ENCODE results near the gene FMNL1.

The FMNL1 gene

DNA sequence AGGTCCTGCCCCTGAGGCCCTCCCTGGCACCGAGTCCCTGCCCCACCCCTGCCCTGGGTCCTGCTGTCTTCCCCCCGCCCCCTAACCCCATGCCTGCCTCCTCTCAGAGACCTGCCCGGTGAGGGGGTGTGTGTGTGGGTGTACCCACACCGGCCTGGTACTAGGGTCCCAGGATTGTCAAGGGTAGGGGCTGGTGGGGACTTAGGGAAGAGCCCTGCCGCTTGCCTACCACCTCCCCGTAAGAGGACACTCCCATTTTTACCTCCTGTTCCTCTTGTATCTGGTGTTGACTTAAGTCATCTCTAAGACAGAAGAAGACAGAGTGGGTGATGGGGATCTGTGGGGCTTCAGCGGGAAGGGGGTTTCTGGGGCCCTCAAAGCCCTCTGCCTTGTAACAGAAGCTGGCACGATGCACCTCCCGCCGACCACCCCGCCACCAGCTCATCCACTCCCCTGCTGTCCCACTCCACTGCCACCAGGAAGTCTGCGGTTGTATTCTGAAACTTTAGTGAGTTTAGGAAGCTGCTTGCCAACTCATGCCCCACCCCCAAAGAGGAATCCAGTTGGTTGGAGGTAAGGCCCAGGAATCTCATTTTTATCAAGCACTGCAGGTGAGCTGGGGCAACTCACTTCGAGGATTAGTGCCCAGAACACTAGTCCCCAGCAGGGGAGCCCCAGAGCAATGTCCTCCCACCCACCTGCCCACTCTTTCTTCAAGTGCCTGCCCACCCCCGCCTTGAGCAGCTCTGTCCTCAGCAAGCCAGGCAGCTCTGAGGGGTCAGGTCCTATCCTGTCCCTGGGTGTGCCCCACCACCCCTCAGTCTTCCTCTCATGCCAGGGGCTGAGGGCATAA is 34.7 kb downstream of the FMNL1 start:
- TF ChIP-seq, protein P1, sequence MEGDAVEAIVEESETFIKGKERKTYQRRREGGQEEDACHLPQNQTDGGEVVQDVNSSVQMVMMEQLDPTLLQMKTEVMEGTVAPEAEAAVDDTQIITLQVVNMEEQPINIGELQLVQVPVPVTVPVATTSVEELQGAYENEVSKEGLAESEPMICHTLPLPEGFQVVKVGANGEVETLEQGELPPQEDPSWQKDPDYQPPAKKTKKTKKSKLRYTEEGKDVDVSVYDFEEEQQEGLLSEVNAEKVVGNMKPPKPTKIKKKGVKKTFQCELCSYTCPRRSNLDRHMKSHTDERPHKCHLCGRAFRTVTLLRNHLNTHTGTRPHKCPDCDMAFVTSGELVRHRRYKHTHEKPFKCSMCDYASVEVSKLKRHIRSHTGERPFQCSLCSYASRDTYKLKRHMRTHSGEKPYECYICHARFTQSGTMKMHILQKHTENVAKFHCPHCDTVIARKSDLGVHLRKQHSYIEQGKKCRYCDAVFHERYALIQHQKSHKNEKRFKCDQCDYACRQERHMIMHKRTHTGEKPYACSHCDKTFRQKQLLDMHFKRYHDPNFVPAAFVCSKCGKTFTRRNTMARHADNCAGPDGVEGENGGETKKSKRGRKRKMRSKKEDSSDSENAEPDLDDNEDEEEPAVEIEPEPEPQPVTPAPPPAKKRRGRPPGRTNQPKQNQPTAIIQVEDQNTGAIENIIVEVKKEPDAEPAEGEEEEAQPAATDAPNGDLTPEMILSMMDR (IDR thresholded peaks at IDR 0.05; ENCODE audit: low read depth, low read length) = no peak
- DNase-seq (ENCODE audit: low read depth, low spot score) = no peak
- in situ Hi-C loops (cut with HindIII; ENCODE audit: low sequenced_read_pairs) = no loop called here
- no peak overlapping the region for H3K4me3 ChIP-seq (ENCODE audit: low read depth, low read length)

DNA sequence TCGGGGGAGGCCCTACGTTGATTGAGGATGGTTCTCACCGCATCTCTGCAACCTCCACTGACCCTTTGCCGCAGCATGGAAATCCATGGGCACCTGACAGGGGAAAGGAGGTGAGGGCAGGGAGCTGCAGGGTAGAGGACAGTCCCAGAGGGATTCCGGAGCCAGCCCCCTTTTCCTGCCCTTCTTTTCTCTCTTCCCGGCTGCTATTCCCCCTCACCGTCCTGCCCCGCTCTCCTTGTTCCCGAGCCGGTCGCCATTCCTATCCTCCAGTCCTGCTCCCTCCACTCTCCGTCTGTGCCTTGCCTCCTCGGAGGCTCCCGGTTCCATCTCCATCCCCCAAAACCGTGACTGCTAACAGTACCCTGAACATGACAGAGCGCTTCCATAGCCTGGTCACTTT is 35.4 kb downstream of the FMNL1 start:
- DNase-seq (ENCODE audit: low read depth, low spot score) = no peak
- TF ChIP-seq, protein P1 (IDR thresholded peaks at IDR 0.05; ENCODE audit: low read depth, low read length) = no peak
- in situ Hi-C loops (cut with HindIII; ENCODE audit: low sequenced_read_pairs) = no loop called here
- H3K4me3 ChIP-seq (ENCODE audit: low read depth, low read length) = no peak overlapping the region

DNA sequence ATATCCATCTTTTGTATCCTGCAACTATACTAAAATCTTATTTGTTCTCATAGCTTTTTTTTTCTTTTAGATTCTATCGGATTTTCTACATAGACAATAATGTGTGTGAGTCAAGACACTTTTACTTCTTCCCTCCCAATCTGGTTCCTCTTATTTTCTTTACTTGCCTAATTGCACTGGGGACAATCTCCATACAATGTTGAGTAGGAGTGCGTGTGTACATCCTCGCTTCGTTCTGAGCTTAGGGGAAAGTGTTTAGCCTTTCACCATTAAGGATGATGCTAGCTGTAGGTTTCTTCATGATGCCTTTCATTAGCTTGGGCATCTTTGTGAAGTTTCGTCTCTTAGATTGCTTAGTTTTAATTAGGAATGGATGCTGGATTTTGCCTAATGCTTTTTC is 37.3 kb downstream of the FMNL1 start:
- in situ Hi-C loops (cut with HindIII; ENCODE audit: low sequenced_read_pairs) = no loop called here
- no peak for DNase-seq (ENCODE audit: low read depth, low spot score)
- TF ChIP-seq, protein P1 (IDR thresholded peaks at IDR 0.05; ENCODE audit: low read depth, low read length) = no peak
- H3K4me3 ChIP-seq (ENCODE audit: low read depth, low read length) = no peak overlapping the region

DNA sequence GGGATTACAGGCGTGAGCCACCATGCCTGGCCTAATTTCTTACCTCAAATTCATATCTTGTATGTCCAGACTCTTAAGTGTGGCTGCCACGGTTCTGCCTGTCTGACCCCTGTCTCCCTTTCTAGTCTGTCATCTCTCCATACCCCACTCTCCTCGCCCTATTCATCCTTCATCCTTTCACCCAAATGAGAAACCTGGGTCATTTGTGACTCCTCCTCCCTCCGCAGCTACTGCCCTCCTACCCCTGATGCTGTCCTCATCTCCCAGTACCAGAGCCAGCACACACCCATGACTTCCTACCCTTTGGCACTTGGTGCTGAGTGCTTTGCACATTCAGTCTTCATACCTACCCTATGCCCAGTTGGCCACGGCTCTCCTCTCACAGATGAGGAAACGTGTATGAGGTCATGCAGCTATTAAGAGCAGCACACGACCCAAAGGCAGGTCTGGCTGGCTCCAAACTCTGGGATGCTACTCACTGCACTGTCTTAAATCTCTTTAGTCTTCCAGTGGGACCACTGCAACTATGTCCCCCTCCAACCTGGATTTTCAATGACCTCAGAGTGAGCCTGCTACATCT is 38.6 kb downstream of the FMNL1 start:
- TF ChIP-seq, protein P1 (IDR thresholded peaks at IDR 0.05; ENCODE audit: low read depth, low read length) = no peak
- no peak for DNase-seq (ENCODE audit: low read depth, low spot score)
- no peak overlapping the region for H3K4me3 ChIP-seq (ENCODE audit: low read depth, low read length)
- in situ Hi-C loops (cut with HindIII; ENCODE audit: low sequenced_read_pairs) = no loop called here

DNA sequence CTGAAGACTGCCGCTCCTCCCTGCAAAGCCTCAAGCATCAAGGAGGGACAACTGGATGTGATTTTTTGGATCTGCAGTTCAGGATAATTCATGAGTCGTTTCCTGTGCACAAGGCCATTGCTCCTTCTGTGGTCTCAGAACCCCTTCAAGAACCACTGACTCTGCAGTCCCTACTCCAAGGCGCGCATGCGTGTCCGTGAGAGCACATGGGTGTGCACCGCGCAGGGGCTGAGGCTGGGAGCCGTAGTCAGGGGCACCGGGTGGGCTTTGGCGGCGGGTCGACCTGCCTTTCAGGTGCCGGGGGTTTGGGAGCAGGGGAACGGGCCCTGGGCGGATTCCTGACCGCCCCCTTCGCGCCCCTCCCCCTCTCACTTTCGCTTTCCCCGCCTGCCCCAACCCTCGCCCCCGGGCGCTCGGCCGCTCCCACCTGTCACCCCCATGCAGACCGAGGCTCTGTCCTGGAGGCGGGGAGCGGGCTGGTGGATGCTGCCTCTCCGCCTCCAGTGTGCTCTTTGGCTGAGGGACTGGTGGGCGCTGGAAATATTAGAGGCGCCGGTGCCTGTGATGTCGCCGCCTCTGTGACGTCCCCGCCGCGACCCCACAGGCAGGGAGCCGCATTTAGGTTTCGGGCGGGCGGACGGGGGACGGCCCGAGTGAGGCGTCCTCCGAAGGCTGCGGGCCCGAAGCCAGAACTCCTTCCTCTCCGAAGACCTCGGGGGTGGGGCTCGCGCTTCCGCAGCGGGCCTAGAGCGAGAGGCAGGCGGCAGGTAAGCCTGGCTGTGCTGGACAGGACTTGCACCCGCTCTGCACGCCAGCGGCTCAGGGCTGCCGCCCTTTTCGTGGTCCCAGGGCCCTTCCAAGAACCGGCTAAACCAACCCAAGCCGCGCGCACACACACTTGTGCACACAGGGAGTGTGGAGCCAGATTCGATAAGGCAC is 40.2 kb downstream of the FMNL1 start, which contains the start of gene SPATA32:
Gene SPATA32 (minus strand): TSS at position 518 of the 939 bp plus-strand sequence. CDS start 78 bp downstream, at position 440.
- TF ChIP-seq, protein P1 (IDR thresholded peaks at IDR 0.05; ENCODE audit: low read depth, low read length) = no peak
- H3K4me3 ChIP-seq (ENCODE audit: low read depth, low read length) = peak within 1 kb of the TSS; percentile 12
- in situ Hi-C loops (cut with HindIII; ENCODE audit: low sequenced_read_pairs) = no loop called here

More for the DNA sequence above, 40.2 kb downstream of the FMNL1 start, which contains the start of gene SPATA32:
- no peak for DNase-seq (ENCODE audit: low read depth, low spot score)

Measured in astrocyte of the spinal cord (primary cell).